ENCODE measurements around the gene HYOU1. TPM values are rescaled to one million over a fixed set of nuclear protein-coding genes. Genes with fewer than 3 reads are reported as not detected.

Gene HYOU1
- total and polyA plus RNA-seq, 2 donors, result 35.5 to 65.6 TPM

GRCh38 chr11:119052163-119052814 lies 4.7 kb downstream of the HYOU1 start:
- no peak for DNase-seq (ENCODE audit: low read depth in 6 of 9, low spot score in 9 of 9)
- Histone ChIP-seq H3K27me3 (ENCODE audit: control insufficient read depth in 2 of 2, insufficient read depth in 1 of 2, low read length in 1 of 2) (no peaks in the 10 kb centered on the region), H3K4me3 (ENCODE audit: low read length in 2 of 2) (no peak overlapping the region), H3K27ac (ENCODE audit: low read depth in 1 of 2, low read length in 1 of 2) (peak overlapping the region in 1 of 2 donors; percentile 62), H3K36me3 (ENCODE audit: control insufficient read depth in 2 of 2, insufficient read depth in 2 of 2, low read length in 1 of 2) (peaks cover 69 to 82% of the 10 kb centered on the region in 2 donors), H3K9me3 (ENCODE audit: control insufficient read depth in 2 of 2, insufficient read depth in 1 of 2, low read length in 1 of 2) (no peaks in the 10 kb centered on the region), H3K4me1 (ENCODE audit: control insufficient read depth in 2 of 2, insufficient read depth in 2 of 2, low read length in 2 of 2) (peaks cover 6 to 16% of the 10 kb centered on the region in 2 donors)
- WGBS, result 96% methylated on average over 23 of the region's 23 CpGs

- H3K4me1 ChIP-seq (ENCODE audit: control insufficient read depth in 2 of 2, insufficient read depth in 2 of 2, low read length in 2 of 2), result peaks cover 6 to 16% of the 10 kb centered on the region in 2 donors
- H3K27ac ChIP-seq (ENCODE audit: low read depth in 1 of 2, low read length in 1 of 2), result peak overlapping the region in 1 of 2 donors; percentile 62
- H3K27me3 ChIP-seq (ENCODE audit: control insufficient read depth in 2 of 2, insufficient read depth in 1 of 2, low read length in 1 of 2), result no peaks in the 10 kb centered on the region
- no peaks in the 10 kb centered on the region for H3K9me3 ChIP-seq (ENCODE audit: control insufficient read depth in 2 of 2, insufficient read depth in 1 of 2, low read length in 1 of 2)
- H3K36me3 ChIP-seq (ENCODE audit: control insufficient read depth in 2 of 2, insufficient read depth in 2 of 2, low read length in 1 of 2), result peaks cover 73 to 88% of the 10 kb centered on the region in 2 donors
- WGBS, result 94% methylated on average over 17 of the region's 17 CpGs
- H3K4me3 ChIP-seq (ENCODE audit: low read length in 2 of 2), result no peak overlapping the region
- DNase-seq (ENCODE audit: low read depth in 6 of 9, low spot score in 9 of 9), result peak in 1 of 9 donors; percentile 20
Observed at GRCh38 chr11:119051440-119052162, 5.4 kb downstream of the HYOU1 start.

- Histone ChIP-seq H3K36me3 (ENCODE audit: control insufficient read depth in 2 of 2, insufficient read depth in 2 of 2, low read length in 1 of 2) (peaks cover 87 to 95% of the 10 kb centered on the region in 2 donors), H3K4me1 (ENCODE audit: control insufficient read depth in 2 of 2, insufficient read depth in 2 of 2, low read length in 2 of 2) (no peaks in the 10 kb centered on the region), H3K4me3 (ENCODE audit: low read length in 2 of 2) (no peak overlapping the region), H3K27ac (ENCODE audit: low read depth in 1 of 2, low read length in 1 of 2) (no peak overlapping the region), H3K9me3 (ENCODE audit: control insufficient read depth in 2 of 2, insufficient read depth in 1 of 2, low read length in 1 of 2) (no peaks in the 10 kb centered on the region), H3K27me3 (ENCODE audit: control insufficient read depth in 2 of 2, insufficient read depth in 1 of 2, low read length in 1 of 2) (no peaks in the 10 kb centered on the region)
- over 99% methylated on average over 7 of the region's 7 CpGs for WGBS
- no peak for DNase-seq (ENCODE audit: low read depth in 6 of 9, low spot score in 9 of 9)
Observed at GRCh38 chr11:119049081-119049480, 7.9 kb downstream of the HYOU1 start.

- 96% methylated on average over 9 of the region's 9 CpGs for WGBS
- no peaks in the 10 kb centered on the region for H3K9me3 ChIP-seq (ENCODE audit: control insufficient read depth in 2 of 2, insufficient read depth in 1 of 2, low read length in 1 of 2)
- no peak for DNase-seq (ENCODE audit: low read depth in 6 of 9, low spot score in 9 of 9)
- no peaks in the 10 kb centered on the region for H3K27me3 ChIP-seq (ENCODE audit: control insufficient read depth in 2 of 2, insufficient read depth in 1 of 2, low read length in 1 of 2)
- H3K4me3 ChIP-seq (ENCODE audit: low read length in 2 of 2), result no peak overlapping the region
- no peak overlapping the region for H3K27ac ChIP-seq (ENCODE audit: low read depth in 1 of 2, low read length in 1 of 2)
- H3K36me3 ChIP-seq (ENCODE audit: control insufficient read depth in 2 of 2, insufficient read depth in 2 of 2, low read length in 1 of 2), result peaks cover 84 to 90% of the 10 kb centered on the region in 2 donors
- no peaks in the 10 kb centered on the region for H3K4me1 ChIP-seq (ENCODE audit: control insufficient read depth in 2 of 2, insufficient read depth in 2 of 2, low read length in 2 of 2)
Observed at GRCh38 chr11:119048644-119049043, 8.4 kb downstream of the HYOU1 start.

- DNase-seq (ENCODE audit: low read depth in 6 of 9, low spot score in 9 of 9), result no peak
- H3K36me3 ChIP-seq (ENCODE audit: control insufficient read depth in 2 of 2, insufficient read depth in 2 of 2, low read length in 1 of 2), result peaks cover 73 to 77% of the 10 kb centered on the region in 2 donors
- WGBS, result 99% methylated on average over 6 of the region's 6 CpGs
- no peaks in the 10 kb centered on the region for H3K9me3 ChIP-seq (ENCODE audit: control insufficient read depth in 2 of 2, insufficient read depth in 1 of 2, low read length in 1 of 2)
- no peaks in the 10 kb centered on the region for H3K27me3 ChIP-seq (ENCODE audit: control insufficient read depth in 2 of 2, insufficient read depth in 1 of 2, low read length in 1 of 2)
- H3K4me3 ChIP-seq (ENCODE audit: low read length in 2 of 2), result no peak overlapping the region
- H3K4me1 ChIP-seq (ENCODE audit: control insufficient read depth in 2 of 2, insufficient read depth in 2 of 2, low read length in 2 of 2), result no peaks in the 10 kb centered on the region
- no peak overlapping the region for H3K27ac ChIP-seq (ENCODE audit: low read depth in 1 of 2, low read length in 1 of 2)
Observed at GRCh38 chr11:119047205-119047604, 9.8 kb downstream of the HYOU1 start.

- 95% methylated on average over 6 of the region's 6 CpGs for WGBS
- H3K4me1 ChIP-seq (ENCODE audit: control insufficient read depth in 2 of 2, insufficient read depth in 2 of 2, low read length in 2 of 2), result no peaks in the 10 kb centered on the region
- no peaks in the 10 kb centered on the region for H3K27me3 ChIP-seq (ENCODE audit: control insufficient read depth in 2 of 2, insufficient read depth in 1 of 2, low read length in 1 of 2)
- H3K9me3 ChIP-seq (ENCODE audit: control insufficient read depth in 2 of 2, insufficient read depth in 1 of 2, low read length in 1 of 2), result no peaks in the 10 kb centered on the region
- peaks cover 66 to 70% of the 10 kb centered on the region in 2 donors for H3K36me3 ChIP-seq (ENCODE audit: control insufficient read depth in 2 of 2, insufficient read depth in 2 of 2, low read length in 1 of 2)
- no peak overlapping the region for H3K27ac ChIP-seq (ENCODE audit: low read depth in 1 of 2, low read length in 1 of 2)
- no peak for DNase-seq (ENCODE audit: low read depth in 6 of 9, low spot score in 9 of 9)
- H3K4me3 ChIP-seq (ENCODE audit: low read length in 2 of 2), result no peak overlapping the region
Observed at GRCh38 chr11:119046489-119046888, 10.5 kb downstream of the HYOU1 start.

GRCh38 chr11:119044708-119045107 lies 12.3 kb downstream of the HYOU1 start:
- WGBS, result 94% methylated on average over 6 of the region's 6 CpGs
- Histone ChIP-seq H3K36me3 (ENCODE audit: control insufficient read depth in 2 of 2, insufficient read depth in 2 of 2, low read length in 1 of 2) (peaks cover 53% of the 10 kb centered on the region in 2 donors), H3K9me3 (ENCODE audit: control insufficient read depth in 2 of 2, insufficient read depth in 1 of 2, low read length in 1 of 2) (no peaks in the 10 kb centered on the region), H3K27ac (ENCODE audit: low read depth in 1 of 2, low read length in 1 of 2) (no peak overlapping the region), H3K27me3 (ENCODE audit: control insufficient read depth in 2 of 2, insufficient read depth in 1 of 2, low read length in 1 of 2) (no peaks in the 10 kb centered on the region), H3K4me3 (ENCODE audit: low read length in 2 of 2) (no peak overlapping the region), H3K4me1 (ENCODE audit: control insufficient read depth in 2 of 2, insufficient read depth in 2 of 2, low read length in 2 of 2) (no peaks in the 10 kb centered on the region)
- DNase-seq (ENCODE audit: low read depth in 6 of 9, low spot score in 9 of 9), result no peak

- Histone ChIP-seq H3K9me3 (ENCODE audit: control insufficient read depth in 2 of 2, insufficient read depth in 1 of 2, low read length in 1 of 2) (no peaks in the 10 kb centered on the region), H3K4me1 (ENCODE audit: control insufficient read depth in 2 of 2, insufficient read depth in 2 of 2, low read length in 2 of 2) (no peaks in the 10 kb centered on the region), H3K4me3 (ENCODE audit: low read length in 2 of 2) (no peak overlapping the region), H3K27ac (ENCODE audit: low read depth in 1 of 2, low read length in 1 of 2) (no peak overlapping the region), H3K36me3 (ENCODE audit: control insufficient read depth in 2 of 2, insufficient read depth in 2 of 2, low read length in 1 of 2) (peaks cover 35% of the 10 kb centered on the region in 2 donors), H3K27me3 (ENCODE audit: control insufficient read depth in 2 of 2, insufficient read depth in 1 of 2, low read length in 1 of 2) (no peaks in the 10 kb centered on the region)
- no peak for DNase-seq (ENCODE audit: low read depth in 6 of 9, low spot score in 9 of 9)
- 98% methylated on average over 9 of the region's 9 CpGs for WGBS
Observed at GRCh38 chr11:119042927-119043326, 14.1 kb downstream of the HYOU1 start.

- H3K4me1 ChIP-seq (ENCODE audit: control insufficient read depth in 2 of 2, insufficient read depth in 2 of 2, low read length in 2 of 2), result no peaks in the 10 kb centered on the region
- no peak overlapping the region for H3K27ac ChIP-seq (ENCODE audit: low read depth in 1 of 2, low read length in 1 of 2)
- 80% methylated on average over 4 of the region's 4 CpGs for WGBS
- peak in 1 of 9 donors; percentile 17 for DNase-seq (ENCODE audit: low read depth in 6 of 9, low spot score in 9 of 9)
- H3K27me3 ChIP-seq (ENCODE audit: control insufficient read depth in 2 of 2, insufficient read depth in 1 of 2, low read length in 1 of 2), result no peaks in the 10 kb centered on the region
- no peak overlapping the region for H3K4me3 ChIP-seq (ENCODE audit: low read length in 2 of 2)
- peaks cover 26 to 27% of the 10 kb centered on the region in 2 donors for H3K36me3 ChIP-seq (ENCODE audit: control insufficient read depth in 2 of 2, insufficient read depth in 2 of 2, low read length in 1 of 2)
- no peaks in the 10 kb centered on the region for H3K9me3 ChIP-seq (ENCODE audit: control insufficient read depth in 2 of 2, insufficient read depth in 1 of 2, low read length in 1 of 2)
Observed at GRCh38 chr11:119041821-119042514, 15.0 kb downstream of the HYOU1 start.

Data from thymus (tissue), 11 donors.